Suprapubic skin (tissue), 4 donors: ENCODE measurements around the gene EYS. TPM values are rescaled to one million over a fixed set of nuclear protein-coding genes. Genes with fewer than 3 reads are reported as not detected.

Source experiments
- DNase-seq, 2 donors: peaks; one replicate each; pipeline ENCODE4 v3.0.0-alpha.2; 2019; ENCODE audit warnings: low spot score in 2 of 2
- H3K27ac ChIP-seq: fragments of 200-600 bp; sonication (generic); one replicate; pipeline ENCODE4 v1.5.1; 2019
- H3K27me3 ChIP-seq: fragments of 200-600 bp; sonication (generic); one replicate; pipeline ENCODE4 v1.5.1; 2019
- H3K36me3 ChIP-seq: fragments of 200-600 bp; sonication (generic); one replicate; pipeline ENCODE4 v1.5.1; 2019
- H3K4me1 ChIP-seq: fragments of 200-600 bp; sonication (generic); one replicate; pipeline ENCODE4 v1.5.1; 2019
- H3K4me3 ChIP-seq: fragments of 200-600 bp; sonication (generic); one replicate; pipeline ENCODE4 v1.5.1; 2019; ENCODE audit warnings: mild to moderate bottlenecking
- H3K9me3 ChIP-seq: fragments of 200-600 bp; sonication (generic); one replicate; pipeline ENCODE4 v1.5.1; 2019
- EP300 ChIP-seq: sonication (generic); formaldehyde crosslinking; IDR thresholded peaks from one replicate; pipeline ENCODE4 v1.6.1; 2017; ENCODE audit warnings: antibody characterized with exemption
- POLR2A ChIP-seq, 2 donors: fragments of 450-650 bp; IDR thresholded peaks; one replicate each; pipeline ENCODE4 v1.6.1; 2017; ENCODE audit warnings: antibody characterized with exemption in 2 of 2, mild to moderate bottlenecking in 2 of 2, moderate library complexity in 2 of 2
- POLR2AphosphoS5 ChIP-seq, 3 donors: sonication (generic); formaldehyde crosslinking; IDR thresholded peaks; one replicate each; pipeline ENCODE4 v1.6.1; 2017; ENCODE audit warnings: antibody characterized with exemption in 3 of 3
- WGBS: methylation state at CpG from one replicate; pipeline ENCODE4 v1.1.5; 2018; 5-methylcytosine and 5-hydroxymethylcytosine counted together
- total RNA-seq, 4 donors: library from RNA; depleted of rRNA; stranded (reverse); fragments of >200 nt; gene quantifications; one replicate each; pipeline ENCODE4 v1.1.0, GENCODE V29; 2016
- TF ChIP-seq, protein P1 (sequence below), 2 donors: fragments of 200-600 bp in 1 of 2; fragments of 450-650 bp in 1 of 2; sonication (generic) in 1 of 2; IDR thresholded peaks; one replicate each; pipeline ENCODE4 v1.5.1; 2016 to 2019; ENCODE audit warnings: antibody characterized with exemption in 2 of 2, mild to moderate bottlenecking in 1 of 2, moderate library complexity in 1 of 2

EYS gene
- total RNA-seq, 4 donors from 2014 or later = not detected

DNA sequence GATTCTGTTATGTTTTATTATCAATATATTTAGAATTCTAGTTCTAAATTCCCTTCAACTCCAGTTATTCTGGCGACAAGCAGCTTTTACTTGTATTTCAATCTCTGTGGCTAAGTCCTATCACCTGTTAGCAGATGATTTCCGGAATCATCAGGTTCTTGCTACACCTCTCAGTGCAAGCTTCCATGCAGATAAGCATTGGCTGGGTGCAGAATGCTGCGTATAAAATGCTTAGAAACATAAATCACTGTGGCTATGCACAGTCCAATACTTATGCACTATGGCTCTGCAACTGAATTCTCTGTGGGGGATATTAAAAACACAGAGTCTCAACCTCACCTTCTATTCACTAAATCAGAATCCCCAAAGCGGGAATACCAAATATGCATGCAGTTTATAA lies 720.0 kb downstream of the EYS start:
- DNase-seq = no peak
- TF ChIP-seq, protein P1, sequence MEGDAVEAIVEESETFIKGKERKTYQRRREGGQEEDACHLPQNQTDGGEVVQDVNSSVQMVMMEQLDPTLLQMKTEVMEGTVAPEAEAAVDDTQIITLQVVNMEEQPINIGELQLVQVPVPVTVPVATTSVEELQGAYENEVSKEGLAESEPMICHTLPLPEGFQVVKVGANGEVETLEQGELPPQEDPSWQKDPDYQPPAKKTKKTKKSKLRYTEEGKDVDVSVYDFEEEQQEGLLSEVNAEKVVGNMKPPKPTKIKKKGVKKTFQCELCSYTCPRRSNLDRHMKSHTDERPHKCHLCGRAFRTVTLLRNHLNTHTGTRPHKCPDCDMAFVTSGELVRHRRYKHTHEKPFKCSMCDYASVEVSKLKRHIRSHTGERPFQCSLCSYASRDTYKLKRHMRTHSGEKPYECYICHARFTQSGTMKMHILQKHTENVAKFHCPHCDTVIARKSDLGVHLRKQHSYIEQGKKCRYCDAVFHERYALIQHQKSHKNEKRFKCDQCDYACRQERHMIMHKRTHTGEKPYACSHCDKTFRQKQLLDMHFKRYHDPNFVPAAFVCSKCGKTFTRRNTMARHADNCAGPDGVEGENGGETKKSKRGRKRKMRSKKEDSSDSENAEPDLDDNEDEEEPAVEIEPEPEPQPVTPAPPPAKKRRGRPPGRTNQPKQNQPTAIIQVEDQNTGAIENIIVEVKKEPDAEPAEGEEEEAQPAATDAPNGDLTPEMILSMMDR (IDR thresholded peaks at IDR 0.05) = no peak
- Histone ChIP-seq H3K9me3 (no peaks in the 10 kb centered on the region), H3K36me3 (no peaks in the 10 kb centered on the region), H3K4me1 (no peaks in the 10 kb centered on the region), H3K27ac (no peak overlapping the region), H3K27me3 (no peaks in the 10 kb centered on the region), H3K4me3 (no peak overlapping the region)
- 78% methylated on average over 4 of the region's 4 CpGs for WGBS

- Histone ChIP-seq H3K36me3 (no peaks in the 10 kb centered on the region), H3K27ac (no peak overlapping the region), H3K27me3 (no peaks in the 10 kb centered on the region), H3K4me3 (no peak overlapping the region), H3K4me1 (no peaks in the 10 kb centered on the region), H3K9me3 (no peaks in the 10 kb centered on the region)
- TF ChIP-seq POLR2AphosphoS5 (IDR thresholded peaks at IDR 0.05) (no peak), EP300 (no peak), POLR2A (IDR thresholded peaks at IDR 0.05) (no peak)
- TF ChIP-seq, protein P1 (IDR thresholded peaks at IDR 0.05) = no peak
- 55% methylated on average over 4 of the region's 4 CpGs for WGBS
- no peak for DNase-seq
Observed at GRCh38 chr6:64985726-64986125, 721.3 kb downstream of the EYS start.

DNA sequence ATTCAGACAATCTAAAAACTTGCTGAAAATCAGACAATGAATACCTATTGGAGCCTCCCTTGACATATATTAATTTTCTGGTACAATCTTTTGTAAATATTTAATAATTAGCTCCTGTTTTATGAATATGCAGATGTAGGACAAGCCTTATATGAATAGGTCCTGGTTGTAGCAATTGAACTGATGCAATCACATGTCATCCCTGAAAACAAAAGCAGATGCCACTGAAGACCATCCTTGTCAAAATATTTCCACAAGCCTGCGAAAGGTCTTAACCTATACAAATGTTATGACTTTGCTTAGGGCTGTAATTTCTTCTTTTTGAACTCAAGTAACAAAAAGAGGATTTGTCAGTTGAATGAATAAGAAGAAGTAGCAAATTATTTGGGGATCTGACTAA lies 722.1 kb downstream of the EYS start:
- WGBS = 89% methylated on average over 1 of the region's 1 CpG
- Histone ChIP-seq H3K27me3 (no peaks in the 10 kb centered on the region), H3K36me3 (no peaks in the 10 kb centered on the region), H3K9me3 (no peaks in the 10 kb centered on the region), H3K4me1 (no peaks in the 10 kb centered on the region), H3K27ac (no peak overlapping the region), H3K4me3 (no peak overlapping the region)
- TF ChIP-seq POLR2AphosphoS5 (IDR thresholded peaks at IDR 0.05) = no peak
- TF ChIP-seq POLR2A (IDR thresholded peaks at IDR 0.05) = no peak
- TF ChIP-seq, protein P1 (IDR thresholded peaks at IDR 0.05) = no peak
- no peak for TF ChIP-seq EP300
- no peak for DNase-seq

- WGBS = 93% methylated on average over 4 of the region's 4 CpGs
- no peak overlapping the region for H3K27ac ChIP-seq
- TF ChIP-seq EP300 = no peak
- H3K4me3 ChIP-seq = no peak overlapping the region
- H3K4me1 ChIP-seq = no peaks in the 10 kb centered on the region
- H3K36me3 ChIP-seq = no peaks in the 10 kb centered on the region
- no peak for DNase-seq
- no peaks in the 10 kb centered on the region for H3K27me3 ChIP-seq
- no peaks in the 10 kb centered on the region for H3K9me3 ChIP-seq
Observed at GRCh38 chr6:64983089-64983488, 723.9 kb downstream of the EYS start.

GRCh38 chr6:64973142-64973541 lies 733.9 kb downstream of the EYS start:
- H3K27me3 ChIP-seq = no peaks in the 10 kb centered on the region
- no peak overlapping the region for H3K27ac ChIP-seq
- no peak for TF ChIP-seq EP300
- no peak for TF ChIP-seq POLR2A (IDR thresholded peaks at IDR 0.05)
- no peak for TF ChIP-seq POLR2AphosphoS5 (IDR thresholded peaks at IDR 0.05)
- TF ChIP-seq, protein P1 (IDR thresholded peaks at IDR 0.05) = no peak
- no peak for DNase-seq
- 90% methylated on average over 2 of the region's 2 CpGs for WGBS
- no peaks in the 10 kb centered on the region for H3K36me3 ChIP-seq
- H3K4me3 ChIP-seq = no peak overlapping the region
- no peaks in the 10 kb centered on the region for H3K4me1 ChIP-seq
- no peaks in the 10 kb centered on the region for H3K9me3 ChIP-seq

DNA sequence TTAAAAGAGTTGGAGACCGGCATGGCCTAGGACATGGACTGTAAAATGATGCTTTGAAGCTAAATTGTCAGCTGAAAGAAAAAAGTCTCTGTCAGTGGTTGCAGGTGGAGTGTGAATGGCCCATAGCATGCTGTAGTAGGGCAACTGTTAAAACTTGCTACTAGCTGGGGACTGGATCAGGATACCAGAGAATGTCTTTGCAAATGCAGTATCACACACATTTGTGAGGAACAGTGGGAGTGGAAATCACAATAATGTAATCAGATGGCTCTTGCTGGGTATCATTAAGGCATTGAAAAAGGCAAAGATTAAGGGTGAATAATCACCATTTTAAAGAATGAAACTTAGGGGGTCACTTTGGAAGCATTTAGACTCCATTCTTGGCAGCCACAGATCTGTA lies 737.9 kb downstream of the EYS start:
- TF ChIP-seq EP300 = no peak
- TF ChIP-seq POLR2A (IDR thresholded peaks at IDR 0.05) = no peak
- TF ChIP-seq POLR2AphosphoS5 (IDR thresholded peaks at IDR 0.05) = no peak
- TF ChIP-seq, protein P1 (IDR thresholded peaks at IDR 0.05) = no peak
- H3K27ac ChIP-seq = no peak overlapping the region
- DNase-seq = no peak

More for the DNA sequence above, 737.9 kb downstream of the EYS start:
- 86% methylated on average over 1 of the region's 1 CpG for WGBS
- no peaks in the 10 kb centered on the region for H3K27me3 ChIP-seq
- H3K4me1 ChIP-seq = no peaks in the 10 kb centered on the region
- no peaks in the 10 kb centered on the region for H3K36me3 ChIP-seq
- no peak overlapping the region for H3K4me3 ChIP-seq
- no peaks in the 10 kb centered on the region for H3K9me3 ChIP-seq
